ENCODE results near the gene SOCS6.

The SOCS6 gene

DNA sequence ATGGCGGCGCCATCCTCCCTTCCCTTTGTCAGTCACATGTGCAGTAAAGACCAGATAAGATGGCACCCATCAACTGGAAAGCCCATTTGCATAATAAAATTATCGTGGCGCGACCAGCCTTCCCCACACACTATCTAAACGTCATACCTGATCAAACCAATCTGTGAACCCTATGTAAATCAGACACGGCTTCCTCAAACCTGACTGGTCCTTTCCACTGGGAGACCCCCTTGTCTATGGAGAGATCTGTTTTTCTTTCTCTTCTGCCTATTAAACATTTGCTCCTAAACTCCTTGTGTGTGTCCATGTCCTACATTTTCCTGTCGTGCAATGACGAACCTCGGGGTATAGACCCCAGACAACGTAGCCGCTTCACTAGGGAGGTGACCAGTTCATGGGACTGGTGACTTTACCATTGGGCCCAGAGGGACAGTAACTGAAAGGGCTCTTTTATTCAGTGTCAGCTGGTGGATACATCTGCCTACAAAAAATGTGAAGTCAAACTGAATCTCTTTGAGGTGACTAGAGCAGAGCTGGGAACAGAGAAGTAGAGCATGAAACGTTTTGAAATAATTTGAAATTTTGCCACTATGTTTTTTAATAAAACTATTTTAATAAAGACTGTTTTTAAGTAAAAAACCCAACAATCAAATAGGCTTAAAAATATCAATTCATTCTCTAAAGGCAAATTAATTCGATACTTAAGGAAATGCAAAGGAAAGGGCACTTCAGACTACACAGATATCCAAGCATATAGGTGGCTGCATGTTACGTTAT, 87.5 kb downstream of the SOCS6 start:
- no peak for DNase-seq (ENCODE audit: low spot score in 2 of 2)
- Mint-ChIP-seq H3K27me3 (peaks cover 6% of the 10 kb centered on the region), H3K36me3 (ENCODE audit: insufficient read depth) (peaks cover 2% of the 10 kb centered on the region), H3K4me1 (no peaks in the 10 kb centered on the region), H3K4me3 (no peak overlapping the region), H3K9me3 (no peaks in the 10 kb centered on the region), H3K27ac (ENCODE audit: low read depth) (no peak overlapping the region)
- no peak for ATAC-seq (replicated peaks; ENCODE audit: extremely low read depth, poor library complexity, severe bottlenecking)

DNA sequence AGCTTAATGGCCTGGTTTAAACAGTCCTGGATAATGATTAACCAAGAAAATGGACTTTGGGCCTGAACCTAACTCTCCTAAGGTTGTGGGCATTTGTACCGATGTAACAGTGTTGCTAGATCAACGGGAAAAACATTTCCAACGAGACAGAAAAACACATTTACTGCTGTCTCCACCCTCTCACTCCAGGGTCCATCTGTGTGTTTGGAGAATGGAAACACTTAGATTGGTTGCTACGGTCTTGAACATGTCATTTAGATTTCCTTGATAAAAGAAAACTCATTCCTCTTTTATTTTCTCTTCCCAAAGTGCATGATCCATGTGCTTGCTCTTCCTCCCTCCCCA, 88.0 kb downstream of the SOCS6 start:
- no peaks in the 10 kb centered on the region for H3K9me3 Mint-ChIP-seq
- H3K4me3 Mint-ChIP-seq = no peak overlapping the region
- peaks cover under 1% of the 10 kb centered on the region for H3K27me3 Mint-ChIP-seq
- ATAC-seq (replicated peaks; ENCODE audit: extremely low read depth, poor library complexity, severe bottlenecking) (no peak), DNase-seq (ENCODE audit: low spot score in 2 of 2) (no peak)
- H3K27ac Mint-ChIP-seq (ENCODE audit: low read depth) = no peak overlapping the region
- H3K36me3 Mint-ChIP-seq (ENCODE audit: insufficient read depth) = peaks cover 2% of the 10 kb centered on the region
- H3K4me1 Mint-ChIP-seq = peaks cover 4% of the 10 kb centered on the region

GRCh38 chr18:70377317-70377799, 88.5 kb downstream of the SOCS6 start:
- no peak for DNase-seq (ENCODE audit: low spot score in 2 of 2)
- H3K36me3 Mint-ChIP-seq (ENCODE audit: insufficient read depth) = peaks cover 2% of the 10 kb centered on the region
- no peak for ATAC-seq (replicated peaks; ENCODE audit: extremely low read depth, poor library complexity, severe bottlenecking)
- peaks cover 4% of the 10 kb centered on the region for H3K4me1 Mint-ChIP-seq
- peaks cover 5% of the 10 kb centered on the region for H3K27me3 Mint-ChIP-seq
- no peak overlapping the region for H3K4me3 Mint-ChIP-seq
- no peaks in the 10 kb centered on the region for H3K9me3 Mint-ChIP-seq
- no peak overlapping the region for H3K27ac Mint-ChIP-seq (ENCODE audit: low read depth)

DNA sequence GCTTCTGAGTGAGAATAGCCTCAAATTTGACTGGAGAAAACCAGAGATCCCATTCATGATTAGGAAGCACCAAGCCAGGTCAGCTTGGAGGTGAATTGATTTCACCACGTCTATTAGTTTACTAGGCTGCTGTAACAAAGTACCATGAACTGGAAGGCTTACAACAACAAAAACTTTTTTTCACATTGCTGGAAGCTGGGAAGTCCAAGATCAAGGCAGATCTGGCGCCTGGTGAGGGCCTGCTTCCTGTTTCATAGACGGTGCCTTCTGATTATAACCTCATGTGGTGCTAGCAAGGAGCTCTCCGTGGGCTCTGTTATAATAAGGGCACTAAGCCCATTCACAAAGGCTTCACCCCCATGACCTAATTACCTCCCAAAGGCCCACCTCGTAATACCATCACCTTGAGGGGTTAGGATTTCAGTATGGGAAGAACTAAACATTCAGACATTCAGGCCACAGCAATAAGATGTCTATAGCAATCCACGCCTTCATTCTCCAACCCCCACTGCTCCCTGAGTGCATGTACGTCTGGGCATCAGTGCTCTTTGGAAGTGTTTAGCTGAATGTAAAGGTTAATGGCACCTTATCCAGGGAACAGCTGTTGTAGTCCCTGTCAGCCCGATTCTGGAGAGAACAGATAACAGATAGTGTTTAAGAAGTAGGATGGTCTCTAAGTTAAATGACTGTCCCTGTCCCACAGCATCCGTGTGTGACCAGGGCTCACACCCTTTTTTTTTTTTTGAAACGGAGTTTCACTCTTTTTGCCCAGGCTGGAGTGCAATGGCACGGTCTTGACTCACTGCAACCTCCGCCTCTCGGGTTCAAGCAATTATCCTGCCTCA, 89.2 kb downstream of the SOCS6 start:
- no peak for DNase-seq (ENCODE audit: low spot score in 2 of 2)

More for the DNA sequence above, 89.2 kb downstream of the SOCS6 start:
- peaks cover 8% of the 10 kb centered on the region for H3K27me3 Mint-ChIP-seq
- H3K4me1 Mint-ChIP-seq = peaks cover 4% of the 10 kb centered on the region
- H3K36me3 Mint-ChIP-seq (ENCODE audit: insufficient read depth) = peaks cover 2% of the 10 kb centered on the region
- no peak overlapping the region for H3K27ac Mint-ChIP-seq (ENCODE audit: low read depth)
- no peak for ATAC-seq (replicated peaks; ENCODE audit: extremely low read depth, poor library complexity, severe bottlenecking)
- no peaks in the 10 kb centered on the region for H3K9me3 Mint-ChIP-seq
- no peak overlapping the region for H3K4me3 Mint-ChIP-seq
